ENCODE data around the gene DDC. TPM values are rescaled to one million over a fixed set of nuclear protein-coding genes. Genes with fewer than 3 reads are reported as not detected.

The DDC gene
- total RNA-seq, 1 donor from 2014 or later: not detected

GRCh38 chr7:50495746-50496145, 69.5 kb downstream of the DDC start:
- no peaks in the 10 kb centered on the region for H3K36me3 Mint-ChIP-seq
- H3K9me3 Mint-ChIP-seq: no peaks in the 10 kb centered on the region
- no peak for DNase-seq (ENCODE audit: low spot score in 2 of 2, unreplicated experiment in 2 of 2)
- TF ChIP-seq CTCF (IDR thresholded peaks at IDR 0.05; ENCODE audit: unreplicated experiment): no peak
- no peak overlapping the region for H3K4me3 Mint-ChIP-seq
- no peaks in the 10 kb centered on the region for H3K4me1 Mint-ChIP-seq
- no peak overlapping the region for H3K27ac Mint-ChIP-seq
- peaks cover 8% of the 10 kb centered on the region for H3K27me3 Mint-ChIP-seq (ENCODE audit: low read depth)

GRCh38 chr7:50492770-50493519, 72.3 kb downstream of the DDC start:
- no peak overlapping the region for H3K4me3 Mint-ChIP-seq
- H3K27ac Mint-ChIP-seq: no peak overlapping the region
- no peak for DNase-seq (ENCODE audit: low spot score in 2 of 2, unreplicated experiment in 2 of 2)
- no peak for TF ChIP-seq CTCF (IDR thresholded peaks at IDR 0.05; ENCODE audit: unreplicated experiment)
- H3K27me3 Mint-ChIP-seq (ENCODE audit: low read depth): no peaks in the 10 kb centered on the region
- H3K9me3 Mint-ChIP-seq: peaks cover 3% of the 10 kb centered on the region
- H3K4me1 Mint-ChIP-seq: no peaks in the 10 kb centered on the region
- no peaks in the 10 kb centered on the region for H3K36me3 Mint-ChIP-seq

GRCh38 chr7:50491943-50492342, 73.3 kb downstream of the DDC start:
- no peak for DNase-seq (ENCODE audit: low spot score in 2 of 2, unreplicated experiment in 2 of 2)
- TF ChIP-seq CTCF (IDR thresholded peaks at IDR 0.05; ENCODE audit: unreplicated experiment): no peak
- no peaks in the 10 kb centered on the region for H3K36me3 Mint-ChIP-seq
- no peaks in the 10 kb centered on the region for H3K4me1 Mint-ChIP-seq
- no peak overlapping the region for H3K4me3 Mint-ChIP-seq
- H3K27ac Mint-ChIP-seq: no peak overlapping the region
- no peaks in the 10 kb centered on the region for H3K27me3 Mint-ChIP-seq (ENCODE audit: low read depth)
- peaks cover 3% of the 10 kb centered on the region for H3K9me3 Mint-ChIP-seq

GRCh38 chr7:50491209-50491608, 74.0 kb downstream of the DDC start:
- Mint-ChIP-seq H3K36me3 (no peaks in the 10 kb centered on the region), H3K27me3 (ENCODE audit: low read depth) (no peaks in the 10 kb centered on the region), H3K9me3 (peaks cover 8% of the 10 kb centered on the region), H3K4me1 (no peaks in the 10 kb centered on the region), H3K4me3 (no peak overlapping the region), H3K27ac (no peak overlapping the region)
- TF ChIP-seq CTCF (IDR thresholded peaks at IDR 0.05; ENCODE audit: unreplicated experiment): no peak
- DNase-seq (ENCODE audit: low spot score in 2 of 2, unreplicated experiment in 2 of 2): no peak

DNA sequence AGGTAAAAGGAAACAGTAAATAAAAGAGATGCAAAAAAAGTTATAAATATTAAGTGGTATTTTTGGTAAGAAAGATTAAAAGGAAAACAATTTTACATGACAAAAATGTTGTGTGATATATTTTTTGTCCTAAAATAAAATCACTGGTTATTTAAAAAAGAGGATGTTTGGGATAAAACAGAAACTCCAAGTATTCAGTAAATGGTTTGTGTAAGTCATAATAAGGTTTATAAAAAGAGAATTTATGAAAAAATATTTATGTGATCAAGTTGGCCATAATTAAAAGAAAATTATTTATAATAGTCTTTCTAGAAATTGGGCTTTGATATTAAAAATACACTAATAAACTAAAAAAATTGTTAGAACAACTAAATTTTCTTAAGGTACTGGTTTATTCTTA, 76.8 kb downstream of the DDC start:
- peaks cover 8% of the 10 kb centered on the region for H3K9me3 Mint-ChIP-seq

More for the DNA sequence above, 76.8 kb downstream of the DDC start:
- Mint-ChIP-seq H3K27ac (no peak overlapping the region), H3K36me3 (no peaks in the 10 kb centered on the region), H3K27me3 (ENCODE audit: low read depth) (no peaks in the 10 kb centered on the region), H3K4me3 (no peak overlapping the region), H3K4me1 (no peaks in the 10 kb centered on the region)
- no peak for DNase-seq (ENCODE audit: low spot score in 2 of 2, unreplicated experiment in 2 of 2)
- TF ChIP-seq CTCF (IDR thresholded peaks at IDR 0.05; ENCODE audit: unreplicated experiment): no peak
